ENCODE data around the gene ABT1.

DNA sequence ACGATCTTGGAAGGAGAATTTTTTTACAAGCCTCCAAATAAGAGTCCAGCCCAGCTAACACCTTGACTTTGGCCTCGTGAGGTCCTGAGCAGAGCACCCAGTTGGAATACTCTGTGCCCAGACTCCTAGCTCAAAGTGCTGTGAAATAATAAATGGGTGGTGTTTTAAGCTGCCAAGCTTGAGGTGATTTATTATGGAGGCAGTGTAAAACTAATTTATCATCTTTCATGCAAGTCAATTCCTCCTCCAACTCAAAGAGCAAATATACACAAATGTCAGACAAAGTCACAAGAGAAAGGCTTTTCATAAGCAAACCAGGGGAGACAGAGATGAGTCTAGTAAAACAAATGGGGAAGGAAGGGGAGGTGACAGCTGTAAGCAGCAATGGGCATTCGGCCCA, 12.7 kb downstream of the ABT1 start:
- TF ChIP-seq GATA2 (IDR thresholded peaks at IDR 0.05; ENCODE audit: low read depth, low read length) = no peak
- no peak for TF ChIP-seq GATA3 (IDR thresholded peaks at IDR 0.05; ENCODE audit: low read depth, low read length)
